ENCODE measurements around the gene LTBP1. TPM values are rescaled to one million over a fixed set of nuclear protein-coding genes. Genes with fewer than 3 reads are reported as not detected.

The LTBP1 gene
- total RNA-seq, 1 donor from 2014 or later: 48.4 TPM

DNA sequence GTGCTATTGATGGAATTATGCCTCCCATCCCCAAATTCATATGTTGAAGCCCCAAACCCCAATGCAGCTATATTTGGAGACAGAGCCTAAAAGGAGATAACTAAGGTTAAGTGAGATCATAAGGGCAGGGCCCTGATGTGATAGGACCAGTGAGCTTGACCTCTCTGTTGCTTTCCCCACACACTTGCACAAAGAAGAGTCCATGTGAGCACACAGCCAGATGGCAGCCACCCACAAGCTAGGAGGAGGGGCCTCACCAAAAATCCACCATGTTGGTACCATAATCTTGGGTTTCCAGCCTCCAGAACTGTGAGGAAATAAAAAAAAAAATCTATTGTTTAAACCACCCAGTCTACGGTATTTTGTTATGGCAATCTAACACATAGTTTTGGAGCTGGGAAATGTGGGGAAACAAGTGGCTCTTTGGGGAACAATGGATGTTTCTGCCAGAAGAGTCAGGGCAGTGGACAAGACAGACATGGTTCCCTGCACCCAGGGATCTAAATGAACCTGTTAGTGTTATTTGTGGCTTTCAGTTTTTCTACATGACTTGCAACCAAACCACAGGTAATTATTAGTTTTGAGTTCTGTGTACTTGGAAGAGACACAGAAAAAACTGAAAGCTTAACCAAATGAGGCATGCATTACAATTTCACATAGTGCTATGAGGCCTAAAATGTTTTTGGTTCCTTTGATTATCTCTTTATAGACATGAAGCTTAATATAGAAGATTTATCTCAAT is 259.1 kb downstream of the LTBP1 start:
- H3K4me3 ChIP-seq: no peak overlapping the region
- H3K27ac ChIP-seq: no peak overlapping the region
- no peaks in the 10 kb centered on the region for H3K9me3 ChIP-seq
- intact Hi-C loops (cut with DNase I): no loop called here
- TF ChIP-seq POLR2AphosphoS5 (IDR thresholded peaks at IDR 0.05; ENCODE audit: insufficient read depth in 1 of 2, low read depth in 1 of 2): no peak
- TF ChIP-seq POLR2A (IDR thresholded peaks at IDR 0.05): no peak
- TF ChIP-seq, protein P1, sequence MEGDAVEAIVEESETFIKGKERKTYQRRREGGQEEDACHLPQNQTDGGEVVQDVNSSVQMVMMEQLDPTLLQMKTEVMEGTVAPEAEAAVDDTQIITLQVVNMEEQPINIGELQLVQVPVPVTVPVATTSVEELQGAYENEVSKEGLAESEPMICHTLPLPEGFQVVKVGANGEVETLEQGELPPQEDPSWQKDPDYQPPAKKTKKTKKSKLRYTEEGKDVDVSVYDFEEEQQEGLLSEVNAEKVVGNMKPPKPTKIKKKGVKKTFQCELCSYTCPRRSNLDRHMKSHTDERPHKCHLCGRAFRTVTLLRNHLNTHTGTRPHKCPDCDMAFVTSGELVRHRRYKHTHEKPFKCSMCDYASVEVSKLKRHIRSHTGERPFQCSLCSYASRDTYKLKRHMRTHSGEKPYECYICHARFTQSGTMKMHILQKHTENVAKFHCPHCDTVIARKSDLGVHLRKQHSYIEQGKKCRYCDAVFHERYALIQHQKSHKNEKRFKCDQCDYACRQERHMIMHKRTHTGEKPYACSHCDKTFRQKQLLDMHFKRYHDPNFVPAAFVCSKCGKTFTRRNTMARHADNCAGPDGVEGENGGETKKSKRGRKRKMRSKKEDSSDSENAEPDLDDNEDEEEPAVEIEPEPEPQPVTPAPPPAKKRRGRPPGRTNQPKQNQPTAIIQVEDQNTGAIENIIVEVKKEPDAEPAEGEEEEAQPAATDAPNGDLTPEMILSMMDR (IDR thresholded peaks at IDR 0.05): no peak
- H3K27me3 ChIP-seq: no peaks in the 10 kb centered on the region
- peaks cover 34% of the 10 kb centered on the region for H3K4me1 ChIP-seq
- DNase-seq (ENCODE audit: extremely low spot score in 2 of 2): no peak
- H3K36me3 ChIP-seq: no peaks in the 10 kb centered on the region

DNA sequence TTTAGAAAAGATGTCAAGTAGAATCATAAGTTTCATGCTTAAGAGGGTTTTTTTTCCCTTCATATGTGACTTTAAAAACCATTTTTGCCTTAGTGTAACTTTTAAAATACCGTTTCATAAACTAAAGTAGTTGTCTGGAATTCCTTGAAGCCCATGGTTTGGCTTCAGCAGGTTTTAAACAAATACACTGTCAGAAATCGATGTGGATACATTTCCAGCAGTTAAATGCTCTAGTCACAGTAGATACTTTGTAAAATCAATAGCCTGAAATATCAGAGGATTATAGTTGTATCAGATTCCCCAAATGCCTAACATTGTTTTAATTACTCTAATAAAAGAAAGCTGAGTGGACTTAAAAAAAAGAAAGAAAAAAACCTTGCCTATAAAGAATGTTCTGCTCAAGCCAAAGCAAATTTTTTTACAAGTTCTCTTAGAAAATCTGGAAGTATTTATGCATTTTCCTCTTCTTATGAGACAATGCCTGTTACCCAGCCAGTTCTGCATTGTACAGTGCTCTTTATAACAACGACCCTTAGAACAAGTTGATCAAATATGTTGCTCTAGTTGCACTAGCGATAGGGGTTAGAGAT is 260.5 kb downstream of the LTBP1 start:
- Histone ChIP-seq H3K36me3 (no peaks in the 10 kb centered on the region), H3K9me3 (no peaks in the 10 kb centered on the region), H3K4me3 (no peak overlapping the region), H3K27me3 (no peaks in the 10 kb centered on the region), H3K27ac (no peak overlapping the region), H3K4me1 (peaks cover 32% of the 10 kb centered on the region)
- intact Hi-C loops (cut with DNase I): no loop called here
- TF ChIP-seq, protein P1 (IDR thresholded peaks at IDR 0.05): no peak
- no peak for TF ChIP-seq POLR2A (IDR thresholded peaks at IDR 0.05)
- no peak for TF ChIP-seq POLR2AphosphoS5 (IDR thresholded peaks at IDR 0.05; ENCODE audit: insufficient read depth in 1 of 2, low read depth in 1 of 2)
- no peak for DNase-seq (ENCODE audit: extremely low spot score in 2 of 2)

DNA sequence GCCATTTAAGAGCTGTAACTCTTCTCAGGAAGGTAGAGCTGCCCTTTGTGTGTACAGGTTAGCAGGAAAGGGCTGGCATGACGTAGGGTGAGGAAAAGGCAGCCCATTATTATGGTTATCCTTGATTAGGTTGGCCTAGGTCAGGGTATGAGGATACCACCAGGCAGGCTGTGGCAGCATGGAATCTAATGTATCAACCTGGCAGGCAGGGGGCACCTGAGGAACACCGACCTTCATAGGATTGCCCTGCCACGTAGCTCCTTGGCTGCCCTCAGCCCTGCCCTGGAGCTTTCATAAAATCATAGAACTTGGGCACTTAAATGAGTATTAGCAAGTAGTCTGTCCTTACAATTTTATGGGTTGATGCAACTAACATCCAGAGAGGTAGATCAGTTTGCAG is 261.6 kb downstream of the LTBP1 start:
- Histone ChIP-seq H3K9me3 (no peaks in the 10 kb centered on the region), H3K27ac (no peak overlapping the region), H3K36me3 (no peaks in the 10 kb centered on the region), H3K4me1 (peaks cover 28% of the 10 kb centered on the region), H3K27me3 (no peaks in the 10 kb centered on the region), H3K4me3 (no peak overlapping the region)
- intact Hi-C loops (cut with DNase I): no loop called here
- TF ChIP-seq POLR2A (IDR thresholded peaks at IDR 0.05) (no peak), POLR2AphosphoS5 (IDR thresholded peaks at IDR 0.05; ENCODE audit: insufficient read depth in 1 of 2, low read depth in 1 of 2) (no peak)
- TF ChIP-seq, protein P1 (IDR thresholded peaks at IDR 0.05): no peak
- no peak for DNase-seq (ENCODE audit: extremely low spot score in 2 of 2)

DNA sequence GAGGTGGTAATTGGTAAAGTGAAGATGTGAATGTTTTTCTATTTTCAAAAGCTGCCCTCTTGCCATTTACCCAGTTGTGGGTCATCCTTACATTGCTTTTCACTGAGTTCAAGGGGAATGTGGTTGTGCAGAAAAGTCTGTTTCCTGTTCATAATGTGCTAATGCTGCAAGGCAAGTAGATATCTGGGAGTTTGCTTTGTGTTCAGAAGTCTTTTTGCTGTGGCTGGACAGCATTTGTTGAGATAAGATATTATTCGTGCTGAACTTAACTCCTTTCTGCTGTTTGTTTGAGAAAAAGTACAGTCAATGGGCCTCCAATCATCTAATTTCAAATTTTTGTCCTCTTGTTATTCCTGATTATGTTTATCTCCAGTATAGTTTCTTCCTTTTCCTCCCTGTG is 263.2 kb downstream of the LTBP1 start:
- intact Hi-C loops (cut with DNase I): loop anchor here (10.0 kb wide), 1 partner anchor 65 kb away; no protein-coding TSS in a partner anchor
- peak overlapping the region; percentile 37 for H3K27ac ChIP-seq

More for the DNA sequence above, 263.2 kb downstream of the LTBP1 start:
- DNase-seq (ENCODE audit: extremely low spot score in 2 of 2): no peak
- no peak overlapping the region for H3K4me3 ChIP-seq
- no peaks in the 10 kb centered on the region for H3K9me3 ChIP-seq
- H3K27me3 ChIP-seq: no peaks in the 10 kb centered on the region
- H3K36me3 ChIP-seq: no peaks in the 10 kb centered on the region
- peaks cover 37% of the 10 kb centered on the region for H3K4me1 ChIP-seq
- TF ChIP-seq, protein P1 (IDR thresholded peaks at IDR 0.05): no peak
- TF ChIP-seq POLR2AphosphoS5 (IDR thresholded peaks at IDR 0.05; ENCODE audit: insufficient read depth in 1 of 2, low read depth in 1 of 2): no peak
- TF ChIP-seq POLR2A (IDR thresholded peaks at IDR 0.05): no peak

All from vagina (tissue), 2 donors.